Measurements from ENCODE around the gene EDC4. TPM values are rescaled to one million over a fixed set of nuclear protein-coding genes. Genes with fewer than 3 reads are reported as not detected.
A peak's percentile ranks its signal among the peaks of the same experiment; 100 is the strongest.

The EDC4 gene
- total RNA-seq, 1 experiment from 2014 or later = 106 TPM

- Histone ChIP-seq H3K27ac (ENCODE audit: insufficient read length, low read depth, low read length) (no peak overlapping the region), H2AFZ (ENCODE audit: low read length) (no peak overlapping the region), H3K14ac (ENCODE audit: insufficient read depth, low read length) (no peak overlapping the region), H3K79me1 (ENCODE audit: insufficient read depth, low read depth, low read length, poor library complexity, severe bottlenecking) (peaks cover 3% of the 10 kb centered on the region), H3K79me2 (ENCODE audit: insufficient read depth, low read length) (peaks cover 9% of the 10 kb centered on the region; the same call in 1 of the 2 replicates), H3K23ac (ENCODE audit: insufficient read length, low read depth, low read length) (no peak overlapping the region), H3K4me2 (ENCODE audit: insufficient read depth, insufficient read length, low read length) (no peak overlapping the region), H3K9me3 (ENCODE audit: control insufficient read depth, low read depth, low read length) (no peaks in the 10 kb centered on the region), H2BK5ac (ENCODE audit: insufficient read length, low read length) (no peak overlapping the region), H4K91ac (ENCODE audit: insufficient read length, low read depth, low read length) (no peak overlapping the region), H2BK15ac (ENCODE audit: low read depth, low read length) (no peak overlapping the region), H3K18ac (ENCODE audit: insufficient read length, low read depth, low read length) (no peak overlapping the region), H2AK5ac (ENCODE audit: insufficient read length, low read length) (no peak overlapping the region), H3K56ac (ENCODE audit: insufficient read length, low read depth, low read length) (no peak overlapping the region), H4K20me1 (ENCODE audit: control insufficient read depth, insufficient read depth, insufficient read length) (peaks cover 3% of the 10 kb centered on the region), H2BK20ac (ENCODE audit: low read depth, low read length, poor library complexity, severe bottlenecking) (no peak overlapping the region), H3T11ph (ENCODE audit: low read length) (no peak overlapping the region), H3K4me1 (ENCODE audit: insufficient read depth, low read length) (no peaks in the 10 kb centered on the region), H3K23me2 (ENCODE audit: insufficient read length, low read depth, low read length, poor library complexity, severe bottlenecking) (no peaks in the 10 kb centered on the region), H3K4ac (ENCODE audit: low read depth, low read length) (no peak overlapping the region), H3K27me3 (ENCODE audit: insufficient read depth, low read length) (no peaks in the 10 kb centered on the region), H3K9ac (ENCODE audit: extremely low read depth, insufficient read length, low read length) (no peak overlapping the region), H2BK120ac (ENCODE audit: low read depth, low read length, poor library complexity, severe bottlenecking) (no peak overlapping the region), H4K8ac (replicated peaks; ENCODE audit: insufficient read length, low read depth, low read length) (no peak overlapping the region), H2BK12ac (ENCODE audit: insufficient read length, low read depth, low read length) (no peak overlapping the region), H4K5ac (ENCODE audit: insufficient read length, low read depth, low read length) (no peak overlapping the region)
- Mint-ChIP-seq H3K27me3 (ENCODE audit: low read depth) (no peaks in the 10 kb centered on the region), H3K36me3 (ENCODE audit: insufficient read depth in 1 of 3, low read depth in 3 of 3) (peaks cover 27 to 65% (median 59%) of the 10 kb centered on the region in 3 experiments), H3K9me3 (no peaks in the 10 kb centered on the region), H3K4me3 (no peak overlapping the region; a peak in 1 of 5 replicates), H3K4me1 (peaks cover 13 to 21% of the 10 kb centered on the region in 2 experiments; a peak in 3 of 4 replicates), H3K27ac (peak overlapping the region in 2 of 3 experiments; percentile 20 to 26; a peak in 3 of 7 replicates)
- no peak for TF ChIP-seq CTCF (conservative IDR thresholded peaks at IDR 0.05)
- WGBS (ENCODE audit: extremely low coverage, insufficient read length, low lambda C conversion rate) = no CpG with 5 or more reads among the region's 2 CpGs
- DNase-seq = no peak
Observed at GRCh38 chr16:67864594-67864993, 8.3 kb upstream of the EDC4 start.

Data from H9 (cell line).